Measurements from ENCODE around the gene MLIP.

MLIP gene

GRCh38 chr6:54308289-54308985, 197.2 kb downstream of the MLIP start, which contains the start of gene TINAG:
TSS of gene TINAG (plus strand) at chr6:54308441. CDS start at chr6:54308551, 110 bp downstream.
- H3K27ac ChIP-seq = no peak within 1 kb of the TSS
- no peak within 1 kb of the TSS for H3K4me3 ChIP-seq

GRCh38 chr6:54308986-54309315, 197.7 kb downstream of the MLIP start:
- Histone ChIP-seq H3K4me3 (no peak overlapping the region), H3K27ac (no peak overlapping the region)

- no peak overlapping the region for H3K4me3 ChIP-seq
- H3K27ac ChIP-seq = no peak overlapping the region
Observed at GRCh38 chr6:54310377-54311152, 199.3 kb downstream of the MLIP start.

DNA sequence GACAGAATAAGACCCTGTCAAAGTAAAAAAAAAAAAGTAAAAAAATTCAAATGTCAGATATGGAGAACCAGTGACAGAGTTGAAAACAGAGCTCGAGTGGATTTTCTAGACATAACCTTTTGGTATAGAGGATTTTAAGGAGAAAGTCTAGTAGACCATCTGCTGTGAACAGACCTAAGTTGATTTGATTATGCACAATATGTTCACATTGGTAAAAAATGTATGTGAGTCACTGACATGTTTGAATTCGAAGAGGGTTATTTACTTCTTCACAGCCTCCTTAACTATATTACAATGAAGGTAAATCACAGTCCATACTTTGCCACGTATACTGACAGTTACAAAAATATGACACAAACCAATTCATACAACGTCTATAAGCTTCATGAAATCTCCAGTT, 204.4 kb downstream of the MLIP start:
- no peak overlapping the region for H3K27ac ChIP-seq
- H3K4me3 ChIP-seq = no peak overlapping the region
